WTC11 (cell line): ENCODE data around the gene CD93.

Source experiments
- ATF1 ChIP-seq: sonication (generic); formaldehyde crosslinking; IDR thresholded peaks from 2 replicates; pipeline ENCODE4 v1.8.1; 2023; ENCODE audit warnings: mild to moderate bottlenecking, moderate library complexity, missing genetic modification reagents
- CTCF ChIP-seq: fragments of 200-600 bp; IDR thresholded peaks from 2 replicates; pipeline ENCODE4 v1.8.0; 2022; ENCODE audit warnings: antibody characterized with exemption
- ETV6 ChIP-seq: sonication (generic); formaldehyde crosslinking; IDR thresholded peaks from 2 replicates; pipeline ENCODE4 v1.8.1; 2022; ENCODE audit warnings: mild to moderate bottlenecking, missing genetic modification reagents
- MAX ChIP-seq: sonication (generic); formaldehyde crosslinking; IDR thresholded peaks from 2 replicates; pipeline ENCODE4 v1.8.0; 2022; ENCODE audit warnings: mild to moderate bottlenecking, missing genetic modification reagents
- NR3C1 ChIP-seq: sonication (generic); formaldehyde crosslinking; conservative IDR thresholded peaks from 2 replicates; pipeline ENCODE4 v1.8.1; 2023; ENCODE audit warnings: low read depth, mild to moderate bottlenecking, missing genetic modification reagents
- ZNF671 ChIP-seq: fragments of 250-450 bp; sonication (Bioruptor Pico); IDR thresholded peaks from 2 replicates; pipeline ENCODE4 v1.8.0; 2021; ENCODE audit warnings: mild to moderate bottlenecking
- TF ChIP-seq, protein P1 (sequence below): sonication (generic); formaldehyde crosslinking; conservative IDR thresholded peaks from 2 replicates; pipeline ENCODE4 v1.8.1; 2022; ENCODE audit warnings: mild to moderate bottlenecking, missing genetic modification reagents

DNA sequence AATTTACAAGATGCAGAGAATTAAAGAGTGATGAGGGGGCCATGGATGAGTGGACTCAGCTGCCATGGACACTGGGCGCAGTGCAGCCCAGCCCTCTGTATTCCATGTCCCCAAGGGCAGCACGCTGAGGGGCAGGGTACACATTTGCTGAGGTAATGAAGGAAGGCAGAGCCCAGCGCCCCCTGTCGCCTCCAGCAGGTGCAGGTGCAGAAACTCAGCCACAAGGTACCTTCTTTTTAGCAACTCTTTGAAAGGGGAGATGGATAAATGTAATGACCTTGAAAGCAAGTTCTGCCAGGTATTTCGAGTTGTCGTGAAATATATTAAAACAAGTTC is 7.1 kb downstream of the CD93 start:
- TF ChIP-seq NR3C1 (CRISPR knock-in tag) (no peak), ETV6 (no peak), CTCF (peak; percentile 32; the same call in 1 of the 2 replicates), ATF1 (CRISPR knock-in tag) (no peak), MAX (CRISPR knock-in tag) (no peak), ZNF671 (CRISPR knock-in tag) (no peak)
- TF ChIP-seq, protein P1, sequence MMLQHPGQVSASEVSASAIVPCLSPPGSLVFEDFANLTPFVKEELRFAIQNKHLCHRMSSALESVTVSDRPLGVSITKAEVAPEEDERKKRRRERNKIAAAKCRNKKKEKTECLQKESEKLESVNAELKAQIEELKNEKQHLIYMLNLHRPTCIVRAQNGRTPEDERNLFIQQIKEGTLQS = no peak
